ENCODE data around the gene TPCN2.
A peak's percentile ranks its signal among the peaks of the same experiment; 100 is the strongest.

TPCN2 gene

GRCh38 chr11:69100454-69101114, 51.9 kb downstream of the TPCN2 start:
- DNase-seq: no peak

- DNase-seq: peak; percentile 67
These were observed 52.5 kb downstream of the TPCN2 start for GRCh38 chr11:69101115-69101791.

GRCh38 chr11:69101792-69102695, 53.3 kb downstream of the TPCN2 start:
- no peak for DNase-seq

GRCh38 chr11:69102732-69103615, 54.2 kb downstream of the TPCN2 start:
- no peak for DNase-seq

GRCh38 chr11:69104212-69104855, 55.6 kb downstream of the TPCN2 start:
- no peak for DNase-seq

- no peak for DNase-seq
These were observed 56.2 kb downstream of the TPCN2 start for GRCh38 chr11:69104856-69105395.

GRCh38 chr11:69105461-69106030, 56.8 kb downstream of the TPCN2 start:
- DNase-seq: no peak

- no peak for DNase-seq
These were observed 57.5 kb downstream of the TPCN2 start for GRCh38 chr11:69106031-69106811.

- no peak for DNase-seq
These were observed 58.7 kb downstream of the TPCN2 start for GRCh38 chr11:69107413-69107812.

- no peak for DNase-seq
These were observed 59.3 kb downstream of the TPCN2 start for GRCh38 chr11:69108030-69108429.

GRCh38 chr11:69108559-69108958, 59.8 kb downstream of the TPCN2 start:
- DNase-seq: no peak

- DNase-seq: no peak
These were observed 60.4 kb downstream of the TPCN2 start for GRCh38 chr11:69109101-69109500.

GRCh38 chr11:69110451-69110850, 61.7 kb downstream of the TPCN2 start:
- DNase-seq: no peak

- DNase-seq: no peak
These were observed 63.2 kb downstream of the TPCN2 start for GRCh38 chr11:69111624-69112542.

GRCh38 chr11:69113226-69113625, 64.5 kb downstream of the TPCN2 start:
- DNase-seq: no peak

GRCh38 chr11:69113646-69114340, 65.1 kb downstream of the TPCN2 start:
- no peak for DNase-seq

- no peak for DNase-seq
These were observed 65.6 kb downstream of the TPCN2 start for GRCh38 chr11:69114362-69114761.

- DNase-seq: no peak
These were observed 66.2 kb downstream of the TPCN2 start for GRCh38 chr11:69114811-69115523.
